Stimulated activated naive CD8-positive, alpha-beta T cell treated with anti-CD3 and anti-CD28 coated beads, Interleukin-15, Interleukin-2, amounts not matched to agents 100 ng/mL and 50 ng/mL, for 24 hours (primary cell): ENCODE measurements around the gene IGSF11.
"Not testable (repeated sequence)": the region's sequence is repeated elsewhere in the genome, so short reads cannot be mapped to it uniquely, and the experiment has no call there.

ENCODE experiments used
- H3K27ac Mint-ChIP-seq: one replicate; pipeline ENCODE4 v1.8.0; 2021; ENCODE audit warnings: mild to moderate bottlenecking, mixed read lengths
- H3K27me3 Mint-ChIP-seq: one replicate; pipeline ENCODE4 v1.8.0; 2021; ENCODE audit warnings: mixed read lengths
- H3K36me3 Mint-ChIP-seq: one replicate; pipeline ENCODE4 v1.8.0; 2021; ENCODE audit warnings: low read depth, mixed read lengths
- H3K4me1 Mint-ChIP-seq: one replicate; pipeline ENCODE4 v1.8.0; 2021; ENCODE audit warnings: low read depth, mixed read lengths
- H3K4me3 Mint-ChIP-seq: one replicate; pipeline ENCODE4 v1.8.0; 2021; ENCODE audit warnings: mild to moderate bottlenecking, mixed read lengths
- H3K9me3 Mint-ChIP-seq: one replicate; pipeline ENCODE4 v1.8.0; 2021; ENCODE audit warnings: mixed read lengths

IGSF11 gene

DNA sequence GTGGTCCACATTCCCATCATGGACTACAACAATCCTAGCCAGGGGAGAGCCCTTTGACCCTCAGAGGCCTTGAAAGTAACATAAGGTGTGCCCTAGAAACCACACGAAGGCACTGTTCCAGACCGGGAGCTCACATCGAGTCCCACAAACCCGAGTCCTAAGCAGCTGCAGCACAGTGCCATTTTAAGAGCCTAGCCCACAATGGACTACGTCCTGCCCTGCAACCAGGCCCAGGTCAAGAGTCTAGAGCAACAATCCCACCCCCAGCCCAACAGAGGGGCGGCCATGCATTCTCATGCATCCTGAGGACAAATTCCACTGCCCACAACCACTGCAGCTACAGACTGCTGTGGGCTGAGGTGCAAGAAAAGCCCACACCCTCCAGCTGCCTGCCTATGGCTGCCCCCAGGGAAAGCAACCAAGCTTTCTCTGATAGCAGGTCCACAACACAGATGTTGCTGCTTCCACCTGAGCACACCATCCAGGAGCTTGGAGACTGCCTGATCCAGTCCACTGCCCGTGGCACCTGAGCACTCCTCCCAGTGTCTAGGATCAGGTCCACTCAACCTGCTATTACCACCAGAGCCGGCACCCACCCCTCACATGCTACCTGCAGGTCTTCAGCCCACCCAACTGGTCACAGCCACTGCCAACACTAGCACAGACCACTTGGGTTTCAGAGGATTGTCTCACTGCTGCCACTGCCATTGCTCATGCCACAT, 56.8 kb downstream of the IGSF11 start:
- H3K4me3 Mint-ChIP-seq = no peak overlapping the region
- H3K27me3 Mint-ChIP-seq = no peaks in the 10 kb centered on the region
- H3K4me1 Mint-ChIP-seq = no peaks in the 10 kb centered on the region
- no peak overlapping the region for H3K27ac Mint-ChIP-seq
- H3K36me3 Mint-ChIP-seq = no peaks in the 10 kb centered on the region
- H3K9me3 Mint-ChIP-seq = no peaks in the 10 kb centered on the region

DNA sequence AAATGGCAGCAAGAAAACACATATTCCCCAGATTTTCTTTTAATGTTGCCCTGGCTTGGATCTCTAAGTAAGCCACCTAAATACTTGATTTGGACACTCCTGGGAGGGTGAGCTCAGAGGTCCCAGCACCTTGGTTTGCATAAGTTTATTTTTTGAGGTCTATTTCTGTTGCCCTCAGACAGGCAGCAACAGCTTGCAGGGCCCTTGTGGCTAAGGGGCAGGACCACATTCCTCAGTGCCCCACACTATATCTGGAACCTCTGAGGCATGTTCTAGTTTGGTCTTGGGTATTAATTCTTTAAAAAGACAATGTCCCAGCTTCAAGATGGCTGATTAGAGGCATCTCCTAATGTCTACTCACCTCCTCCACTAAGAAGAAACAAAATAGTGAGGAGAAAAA, 57.5 kb downstream of the IGSF11 start:
- Mint-ChIP-seq H3K4me3 (no peak overlapping the region), H3K4me1 (no peaks in the 10 kb centered on the region), H3K27ac (no peak overlapping the region), H3K9me3 (no peaks in the 10 kb centered on the region), H3K27me3 (no peaks in the 10 kb centered on the region), H3K36me3 (no peaks in the 10 kb centered on the region)

DNA sequence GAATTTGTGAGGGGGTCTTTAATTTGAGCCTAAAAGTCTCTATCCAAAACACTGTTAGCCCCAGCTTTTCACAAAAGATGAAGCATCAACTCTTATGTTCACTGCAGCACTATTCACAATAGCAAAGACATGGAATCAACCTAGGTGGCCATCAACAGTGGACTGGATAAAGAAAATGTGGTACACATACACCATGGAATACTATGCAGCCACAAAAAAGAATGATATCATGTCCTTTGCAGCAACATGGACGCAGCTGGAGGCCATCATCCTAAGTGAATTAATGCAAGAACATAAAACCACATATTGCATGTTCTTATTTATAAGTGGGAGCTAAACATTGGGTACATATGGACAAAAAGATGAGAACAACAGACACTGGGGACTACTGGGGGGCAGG, 59.2 kb downstream of the IGSF11 start:
- H3K4me1 Mint-ChIP-seq, H3K4me3 Mint-ChIP-seq, H3K36me3 Mint-ChIP-seq, H3K9me3 Mint-ChIP-seq, H3K27ac Mint-ChIP-seq, H3K27me3 Mint-ChIP-seq: not testable (repeated sequence)

DNA sequence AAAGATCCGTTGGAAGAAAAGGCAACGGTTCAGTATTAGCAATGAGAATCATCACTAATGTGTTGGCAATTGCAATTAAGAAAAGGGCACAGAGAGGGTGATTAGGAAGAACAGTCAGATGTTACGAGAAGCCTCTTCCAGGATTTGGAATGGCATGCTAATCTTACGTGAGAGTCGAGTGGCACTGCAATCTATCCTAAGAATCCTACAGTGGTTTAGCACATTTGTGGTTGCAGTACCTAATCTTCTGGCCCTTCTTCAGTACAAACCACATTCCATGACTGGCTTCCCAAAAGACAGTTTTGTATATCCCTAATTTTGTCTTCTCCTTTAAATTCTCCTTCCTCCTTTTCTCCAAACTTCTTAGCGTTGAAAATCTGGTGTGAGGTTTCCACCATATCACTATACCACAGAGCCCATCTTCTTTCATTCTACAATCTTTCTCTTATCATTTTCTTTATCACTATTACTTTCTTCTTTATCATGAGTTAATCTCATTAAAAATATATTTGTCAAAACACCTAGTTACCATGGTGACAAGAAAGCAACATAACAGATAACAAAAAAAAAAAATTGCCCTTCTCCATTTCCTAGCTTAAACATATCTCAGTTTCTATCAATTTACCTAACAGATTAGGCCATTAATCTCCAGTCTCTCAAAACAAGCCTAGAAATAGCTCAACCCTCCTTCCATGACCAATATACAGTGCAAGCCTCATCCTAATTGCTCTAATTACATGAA, 60.1 kb downstream of the IGSF11 start:
- Mint-ChIP-seq H3K9me3 (no peaks in the 10 kb centered on the region), H3K36me3 (no peaks in the 10 kb centered on the region), H3K27ac (no peak overlapping the region), H3K27me3 (no peaks in the 10 kb centered on the region), H3K4me3 (no peak overlapping the region), H3K4me1 (no peaks in the 10 kb centered on the region)

DNA sequence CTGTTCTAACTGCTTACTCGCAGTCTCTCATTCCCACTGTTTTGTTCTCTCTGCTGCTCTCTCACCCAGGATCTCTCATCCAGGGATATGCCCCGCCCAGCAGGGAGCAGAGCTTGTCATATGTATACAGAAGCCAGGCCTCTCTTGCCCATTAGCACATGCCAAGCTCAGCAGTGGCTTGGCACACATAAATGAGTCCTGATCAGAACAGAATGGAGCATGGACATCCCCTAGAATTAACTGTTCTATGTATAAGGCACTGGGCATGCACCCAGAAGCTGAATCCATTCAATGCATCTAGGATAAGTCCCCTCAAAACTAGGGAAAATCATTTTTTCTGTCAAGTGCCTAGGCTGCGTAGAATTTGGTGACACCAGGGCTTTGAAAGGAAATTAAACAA, 61.6 kb downstream of the IGSF11 start:
- Mint-ChIP-seq H3K36me3 (no peaks in the 10 kb centered on the region), H3K27ac (no peak overlapping the region), H3K27me3 (peaks cover 4% of the 10 kb centered on the region), H3K4me1 (no peaks in the 10 kb centered on the region), H3K4me3 (no peak overlapping the region), H3K9me3 (no peaks in the 10 kb centered on the region)

DNA sequence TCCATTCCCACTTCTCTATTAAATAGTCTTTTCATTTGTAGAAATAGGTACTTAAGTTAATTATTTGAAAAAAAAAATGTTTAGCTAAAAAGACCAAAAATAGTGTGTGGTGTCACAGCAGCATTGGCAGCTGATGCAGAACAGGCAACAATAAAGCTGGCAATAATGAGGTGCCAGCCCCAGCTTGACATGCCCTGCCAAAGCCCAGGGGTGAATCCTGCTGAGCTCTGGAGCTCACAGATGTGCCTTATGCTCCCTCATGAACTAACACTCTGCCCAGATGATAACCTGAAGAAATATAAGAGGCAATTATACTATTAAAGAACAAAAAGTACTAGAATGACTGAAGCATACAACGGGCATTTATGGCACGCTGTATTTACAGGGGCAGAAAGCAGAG, 63.8 kb downstream of the IGSF11 start:
- no peak overlapping the region for H3K27ac Mint-ChIP-seq
- no peaks in the 10 kb centered on the region for H3K36me3 Mint-ChIP-seq
- H3K27me3 Mint-ChIP-seq = peaks cover 4% of the 10 kb centered on the region
- no peaks in the 10 kb centered on the region for H3K9me3 Mint-ChIP-seq
- no peaks in the 10 kb centered on the region for H3K4me1 Mint-ChIP-seq
- no peak overlapping the region for H3K4me3 Mint-ChIP-seq

DNA sequence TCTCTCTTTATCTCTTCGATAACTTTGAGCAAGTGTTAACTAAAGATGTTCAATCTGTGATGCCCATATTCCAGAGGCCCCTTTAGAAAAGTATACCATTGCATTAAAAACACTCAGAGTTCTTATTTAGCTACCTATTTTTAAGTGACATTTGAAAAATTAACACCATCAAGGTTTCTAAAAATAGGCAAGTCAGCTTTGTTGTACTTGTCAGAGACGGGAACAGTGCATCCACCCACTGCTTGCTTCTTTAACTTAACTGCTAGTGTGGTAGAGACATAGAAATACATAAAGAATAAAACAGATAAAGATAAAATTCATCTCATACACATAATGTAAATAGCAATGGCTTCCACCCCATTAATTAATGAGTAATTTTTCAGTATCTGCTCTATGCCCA, 66.0 kb downstream of the IGSF11 start:
- Mint-ChIP-seq H3K9me3 (no peaks in the 10 kb centered on the region), H3K36me3 (no peaks in the 10 kb centered on the region), H3K4me1 (no peaks in the 10 kb centered on the region)

DNA sequence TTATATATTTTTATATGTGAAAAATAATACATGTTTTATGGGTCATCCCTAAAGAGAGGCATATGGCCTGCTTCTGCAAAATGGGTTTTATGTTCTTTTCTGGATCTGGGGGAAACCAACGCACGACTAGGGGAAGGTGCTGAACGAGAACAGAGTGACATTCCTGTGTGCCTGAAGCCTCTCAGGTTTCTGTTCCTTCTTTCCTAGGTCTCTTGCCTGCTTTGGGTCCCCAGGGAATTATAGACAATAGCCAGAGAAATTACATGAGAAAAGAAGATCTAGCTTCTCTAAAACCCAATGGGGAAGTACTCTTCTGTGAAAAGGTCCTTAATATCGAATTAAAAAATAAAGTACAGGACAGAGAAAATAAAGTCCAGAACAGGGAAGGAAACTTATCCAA, 66.5 kb downstream of the IGSF11 start:
- Mint-ChIP-seq H3K4me3 (no peak overlapping the region), H3K27ac (no peak overlapping the region), H3K27me3 (peaks cover 8% of the 10 kb centered on the region), H3K9me3 (no peaks in the 10 kb centered on the region), H3K4me1 (no peaks in the 10 kb centered on the region), H3K36me3 (no peaks in the 10 kb centered on the region)

More for the DNA sequence above, 66.0 kb downstream of the IGSF11 start:
- Mint-ChIP-seq H3K27ac (no peak overlapping the region), H3K4me3 (no peak overlapping the region), H3K27me3 (peaks cover 8% of the 10 kb centered on the region)

DNA sequence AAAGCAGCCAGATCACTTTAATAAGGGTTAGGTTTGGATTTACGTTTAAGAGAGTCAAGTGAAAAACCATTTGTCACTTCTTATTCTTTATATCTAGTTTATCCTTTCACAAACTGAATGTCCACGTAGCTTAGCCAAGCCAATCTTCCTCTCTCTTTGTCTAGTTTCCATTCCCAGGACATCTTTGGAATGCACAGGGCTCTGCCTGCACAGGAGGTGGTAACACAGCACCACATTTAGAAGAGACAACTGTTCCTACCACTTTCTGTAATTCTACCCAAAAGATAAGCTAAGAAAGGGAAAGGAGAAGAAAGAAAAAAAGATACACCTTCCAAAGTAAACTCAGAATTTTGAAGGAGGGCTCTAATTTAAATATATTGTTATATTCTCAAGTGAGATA, 67.9 kb downstream of the IGSF11 start:
- Mint-ChIP-seq H3K36me3 (no peaks in the 10 kb centered on the region), H3K4me3 (no peak overlapping the region), H3K9me3 (no peaks in the 10 kb centered on the region), H3K27me3 (peaks cover 8% of the 10 kb centered on the region), H3K27ac (no peak overlapping the region), H3K4me1 (no peaks in the 10 kb centered on the region)

DNA sequence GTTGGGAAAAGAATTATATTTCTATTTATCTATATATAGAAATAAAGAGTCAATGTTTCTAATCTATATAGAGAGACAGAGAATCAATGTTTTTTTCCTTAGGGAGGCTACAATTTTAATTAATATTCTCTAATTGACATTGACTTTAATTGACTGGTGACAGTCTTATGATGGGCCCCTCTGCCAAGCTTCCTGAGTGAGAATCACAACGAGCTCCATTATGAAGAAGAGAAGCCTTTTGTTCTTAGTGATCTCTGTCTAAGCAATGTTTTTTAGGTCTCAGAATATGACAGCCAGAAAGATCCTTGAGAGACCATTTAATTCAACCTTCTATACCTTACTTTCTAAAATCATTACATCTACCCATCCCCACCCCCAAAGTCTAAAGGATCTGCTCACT, 70.9 kb downstream of the IGSF11 start:
- H3K27ac Mint-ChIP-seq = no peak overlapping the region
- H3K4me1 Mint-ChIP-seq = no peaks in the 10 kb centered on the region
- H3K4me3 Mint-ChIP-seq = no peak overlapping the region
- H3K36me3 Mint-ChIP-seq = no peaks in the 10 kb centered on the region
- H3K27me3 Mint-ChIP-seq = peaks cover 4% of the 10 kb centered on the region
- no peaks in the 10 kb centered on the region for H3K9me3 Mint-ChIP-seq

DNA sequence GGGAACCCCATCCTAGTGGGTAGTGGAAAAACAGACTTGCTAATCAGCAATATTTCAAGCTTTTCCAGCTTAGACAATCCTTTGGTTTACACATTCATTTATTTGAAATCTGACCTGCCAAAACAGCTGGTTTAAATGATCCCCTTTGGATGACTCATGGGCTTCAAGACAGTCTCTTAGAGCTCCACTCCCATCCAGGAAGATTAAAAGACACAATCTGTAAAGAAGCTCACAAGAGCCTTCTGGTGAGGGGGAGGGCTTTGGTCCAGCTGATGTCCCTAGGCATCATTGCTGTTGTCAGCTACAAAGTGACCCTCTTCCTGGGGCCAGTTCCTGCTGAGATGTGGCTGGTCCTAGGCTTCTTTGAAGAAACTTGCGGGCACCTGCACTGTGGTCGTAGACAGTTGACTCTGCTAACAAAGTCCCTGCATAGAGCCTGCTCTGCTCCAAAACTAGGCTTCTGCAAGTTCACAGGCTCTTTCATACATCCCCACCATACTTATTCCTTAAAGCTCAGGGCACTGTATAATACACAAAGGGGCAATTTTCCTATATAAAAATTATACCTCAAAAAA, 73.7 kb downstream of the IGSF11 start:
- H3K27ac Mint-ChIP-seq = no peak overlapping the region
- no peaks in the 10 kb centered on the region for H3K9me3 Mint-ChIP-seq
- no peaks in the 10 kb centered on the region for H3K36me3 Mint-ChIP-seq
- peaks cover 4% of the 10 kb centered on the region for H3K27me3 Mint-ChIP-seq
- peaks cover 13% of the 10 kb centered on the region for H3K4me1 Mint-ChIP-seq
- no peak overlapping the region for H3K4me3 Mint-ChIP-seq

DNA sequence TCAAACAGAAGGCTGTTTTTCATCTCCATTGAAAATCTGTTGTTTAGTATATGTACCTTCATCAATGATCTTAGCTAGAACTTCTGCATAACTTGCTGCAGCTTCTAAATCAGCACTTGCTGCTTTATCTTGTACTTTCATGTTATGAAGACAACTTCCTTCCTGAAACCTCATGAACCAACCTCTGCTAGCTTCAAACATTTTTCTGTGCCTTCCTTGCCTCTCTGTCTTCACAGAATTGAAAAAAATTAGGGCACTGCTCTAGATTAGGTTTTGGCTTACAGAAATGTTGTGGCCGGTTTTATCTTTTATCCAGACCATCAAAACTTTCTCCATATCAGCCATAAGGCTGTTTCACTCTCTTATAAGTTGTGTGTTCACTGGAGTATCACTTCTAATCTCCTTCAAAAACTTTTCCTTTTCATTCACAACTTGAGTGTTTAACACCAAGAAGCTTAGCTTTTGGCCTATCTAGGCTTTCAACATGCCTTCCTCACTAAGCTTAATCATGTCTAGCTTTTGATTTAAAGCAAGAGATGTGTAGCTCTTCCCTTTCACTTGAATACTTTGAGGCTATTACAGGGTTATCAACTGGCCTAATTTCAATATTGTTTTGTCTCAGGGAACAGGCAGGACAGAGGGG, 78.6 kb downstream of the IGSF11 start:
- no peak overlapping the region for H3K4me3 Mint-ChIP-seq
- no peaks in the 10 kb centered on the region for H3K36me3 Mint-ChIP-seq
- no peak overlapping the region for H3K27ac Mint-ChIP-seq
- no peaks in the 10 kb centered on the region for H3K27me3 Mint-ChIP-seq
- H3K9me3 Mint-ChIP-seq = peaks cover 2% of the 10 kb centered on the region
- H3K4me1 Mint-ChIP-seq = peaks cover 27% of the 10 kb centered on the region

DNA sequence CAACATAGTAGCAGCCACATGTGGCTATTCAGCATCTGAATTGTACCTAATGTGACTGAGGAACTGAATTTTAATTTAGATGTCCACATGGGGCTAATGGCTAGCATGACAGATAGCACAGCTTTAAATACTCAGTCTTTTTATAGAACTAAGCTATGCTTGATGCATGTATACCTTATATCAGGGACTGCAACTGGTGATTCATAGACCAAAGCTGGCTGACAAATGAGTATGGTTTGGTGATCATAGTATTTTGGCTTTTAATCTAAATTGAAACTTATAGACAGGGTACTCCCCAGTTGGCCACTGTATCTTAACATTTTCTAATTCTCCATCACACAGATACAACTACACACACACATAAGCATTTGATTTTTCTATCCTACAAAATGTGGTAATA, 83.6 kb downstream of the IGSF11 start:
- peaks cover 2% of the 10 kb centered on the region for H3K9me3 Mint-ChIP-seq
- H3K27me3 Mint-ChIP-seq = no peaks in the 10 kb centered on the region
- peaks cover 35% of the 10 kb centered on the region for H3K4me1 Mint-ChIP-seq
- H3K36me3 Mint-ChIP-seq = no peaks in the 10 kb centered on the region
- no peak overlapping the region for H3K4me3 Mint-ChIP-seq
- no peak overlapping the region for H3K27ac Mint-ChIP-seq

DNA sequence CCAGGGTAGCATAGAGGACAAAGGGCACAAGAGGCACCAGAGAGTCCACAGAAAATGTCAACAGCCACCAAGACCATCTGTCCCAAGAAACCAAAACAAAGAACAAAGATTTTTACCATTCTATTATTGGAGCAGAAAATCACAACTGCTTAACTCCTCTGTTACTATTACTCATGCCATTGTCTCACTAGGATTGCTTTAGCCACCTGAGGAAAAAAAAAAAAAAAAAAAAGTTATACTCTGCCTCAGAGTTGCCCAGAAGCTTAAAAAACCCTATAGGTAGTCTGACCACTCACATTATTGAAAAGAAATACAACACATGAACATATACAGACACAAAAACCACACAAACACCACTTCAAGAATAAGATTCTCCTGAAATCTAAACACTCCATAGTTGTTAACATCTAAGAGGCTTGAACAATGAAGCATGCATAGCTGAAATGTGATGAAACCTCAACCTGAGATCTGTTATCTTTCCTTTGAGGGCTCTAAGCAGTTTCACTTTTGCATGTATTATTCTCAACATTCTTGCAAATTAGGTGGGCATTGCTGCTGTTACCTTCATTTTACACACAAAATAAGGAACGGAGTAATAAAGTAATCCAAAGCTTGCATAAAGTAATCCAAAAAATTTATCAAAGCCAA, 85.4 kb downstream of the IGSF11 start:
- no peaks in the 10 kb centered on the region for H3K36me3 Mint-ChIP-seq
- no peaks in the 10 kb centered on the region for H3K9me3 Mint-ChIP-seq
- peaks cover 24% of the 10 kb centered on the region for H3K4me1 Mint-ChIP-seq
- no peak overlapping the region for H3K4me3 Mint-ChIP-seq
- H3K27me3 Mint-ChIP-seq = no peaks in the 10 kb centered on the region
- H3K27ac Mint-ChIP-seq = no peak overlapping the region

DNA sequence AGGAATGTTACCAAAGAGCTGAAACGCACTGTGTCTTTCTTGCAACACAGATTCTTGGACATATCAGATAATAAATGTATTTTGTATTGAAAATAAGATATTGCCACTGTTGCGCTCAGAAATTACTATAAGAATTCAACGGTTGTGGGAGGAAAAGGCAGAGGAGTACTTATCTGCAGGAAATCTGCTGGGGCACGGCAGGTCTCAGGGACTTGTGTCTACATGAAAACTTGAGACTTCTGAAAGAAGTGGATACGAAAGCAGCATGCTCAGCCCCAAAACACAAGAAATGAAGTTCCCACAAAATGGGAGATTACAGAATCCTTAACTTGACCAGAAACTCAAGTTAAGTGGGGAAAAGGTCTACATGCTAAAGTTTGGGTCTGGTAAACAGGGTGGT, 86.5 kb downstream of the IGSF11 start:
- no peak overlapping the region for H3K4me3 Mint-ChIP-seq
- no peak overlapping the region for H3K27ac Mint-ChIP-seq
- H3K9me3 Mint-ChIP-seq = no peaks in the 10 kb centered on the region
- H3K27me3 Mint-ChIP-seq = no peaks in the 10 kb centered on the region
- H3K4me1 Mint-ChIP-seq = peaks cover 24% of the 10 kb centered on the region
- H3K36me3 Mint-ChIP-seq = no peaks in the 10 kb centered on the region
